Natural killer cell (primary cell): Measurements from ENCODE around the gene RAB11FIP3. TPM values are rescaled to one million over a fixed set of nuclear protein-coding genes. Genes with fewer than 3 reads are reported as not detected.

Source experiments
- ATAC-seq, 3 donors: fragments of 150-1000 bp in 2 of 3; fragments of 200-7000 bp in 1 of 3; cut with Tn5 transposase; 1 replicate in 1 of 3; 2 replicates in 2 of 3; pipeline ENCODE4 v1.10.0; 2021; ENCODE audit warnings: mild to moderate bottlenecking in 2 of 3, moderate library complexity in 2 of 3
- DNase-seq, 2 donors: peaks; one replicate each; pipeline versions ENCODE4 v3.0.0 to v3.0.0-alpha.2; 2013 to 2021; ENCODE audit warnings: mixed read lengths in 1 of 2
- H3K27ac ChIP-seq: one replicate; pipeline ENCODE4 v1.5.1; 2013; ENCODE audit warnings: mild to moderate bottlenecking, low read length
- H3K27me3 ChIP-seq: one replicate; pipeline ENCODE4 v1.6.1; 2013; ENCODE audit warnings: low read length; ENCODE audit not compliant: control insufficient read depth, insufficient read depth
- H3K36me3 ChIP-seq: one replicate; pipeline ENCODE4 v1.6.1; 2013; ENCODE audit warnings: low read length; ENCODE audit not compliant: control insufficient read depth, insufficient read depth
- H3K4me1 ChIP-seq: one replicate; pipeline ENCODE4 v1.6.1; 2013; ENCODE audit warnings: low read length; ENCODE audit not compliant: control insufficient read depth, insufficient read depth
- H3K4me3 ChIP-seq: one replicate; pipeline ENCODE4 v1.5.1; 2013; ENCODE audit warnings: low read length
- H3K9me3 ChIP-seq: one replicate; pipeline ENCODE4 v1.6.1; 2013; ENCODE audit warnings: low read length; ENCODE audit not compliant: control insufficient read depth, insufficient read depth
- H3K27ac Mint-ChIP-seq, 2 donors: one replicate each; pipeline ENCODE4 v1.8.0; 2022; ENCODE audit warnings: mild to moderate bottlenecking in 2 of 2, mixed read lengths in 2 of 2, moderate library complexity in 1 of 2
- H3K27me3 Mint-ChIP-seq, 2 donors: one replicate each; pipeline ENCODE4 v1.8.0; 2022; ENCODE audit warnings: low read depth in 2 of 2, mixed read lengths in 2 of 2
- H3K36me3 Mint-ChIP-seq: one replicate; pipeline ENCODE4 v1.8.0; 2022; ENCODE audit warnings: mixed read lengths
- H3K4me1 Mint-ChIP-seq, 2 donors: one replicate each; pipeline ENCODE4 v1.8.0; 2022; ENCODE audit warnings: mixed read lengths in 2 of 2
- H3K4me3 Mint-ChIP-seq: one replicate; pipeline ENCODE4 v1.8.0; 2022; ENCODE audit warnings: mild to moderate bottlenecking, moderate library complexity, mixed read lengths
- H3K9me3 Mint-ChIP-seq, 2 donors: one replicate each; pipeline ENCODE4 v1.8.0; 2022; ENCODE audit warnings: mixed read lengths in 2 of 2
- CTCF ChIP-seq: fragments of 200-600 bp; IDR thresholded peaks from one replicate; pipeline ENCODE4 v1.8.0; 2022; ENCODE audit warnings: antibody characterized with exemption
- WGBS: methylation state at CpG from one replicate; pipeline ENCODE4 v1.1.7; 2013; ENCODE audit warnings: missing lambda C conversion rate; ENCODE audit not compliant: insufficient coverage; 5-methylcytosine and 5-hydroxymethylcytosine counted together
- intact Hi-C: fragments of 100-400 bp; cut with micrococcal nuclease; formaldehyde crosslinking; loops from one replicate; pipeline ENCODE4 v1.14.2; 2022
- total RNA-seq, 4 donors: library from RNA; stranded (reverse); fragments of 120-200 nt in 1 of 4; gene quantifications; one replicate each; pipeline versions ENCODE4 v1.2.3 to v1.2.4, GENCODE V29; 2013 to 2022

The RAB11FIP3 gene
- total RNA-seq, 3 donors from 2014 or later (not counting 1 experiment from before 2014, with no cell fraction given) = 51.0 to 61.2 (median 55.3) TPM

- Mint-ChIP-seq H3K4me1 (peaks cover 28 to 35% of the 10 kb centered on the region in 2 donors), H3K27ac (peak overlapping the region; percentile 89 to 91), H3K36me3 (no peaks in the 10 kb centered on the region), H3K27me3 (peaks cover 0 to 3% of the 10 kb centered on the region in 2 donors), H3K9me3 (no peaks in the 10 kb centered on the region), H3K4me3 (peak overlapping the region; percentile 92)
- Histone ChIP-seq H3K4me3 (no peak overlapping the region), H3K36me3 (no peaks in the 10 kb centered on the region), H3K9me3 (no peaks in the 10 kb centered on the region), H3K4me1 (peaks cover 24% of the 10 kb centered on the region), H3K27ac (no peak overlapping the region), H3K27me3 (no peaks in the 10 kb centered on the region)
- intact Hi-C loops = loop anchor here (2.0 kb wide), 1 partner anchor 31 kb away; no protein-coding TSS in a partner anchor
- TF ChIP-seq CTCF = no peak
- WGBS = 89% methylated on average over 20 of the region's 20 CpGs
- no peak for ATAC-seq
- no peak for DNase-seq
These were observed 1.3 kb upstream of the RAB11FIP3 start for GRCh38 chr16:424033-424622.

GRCh38 chr16:424623-425081, 797 bp upstream of the RAB11FIP3 start:
- no peak for DNase-seq
- Histone ChIP-seq H3K27ac (peak overlapping the region; percentile 97), H3K4me1 (peaks cover 24% of the 10 kb centered on the region), H3K4me3 (peak overlapping the region; percentile 84), H3K9me3 (no peaks in the 10 kb centered on the region), H3K36me3 (no peaks in the 10 kb centered on the region), H3K27me3 (no peaks in the 10 kb centered on the region)
- Mint-ChIP-seq H3K27ac (peak overlapping the region; percentile 89 to 91), H3K27me3 (peaks cover 0 to 3% of the 10 kb centered on the region in 2 donors), H3K4me1 (peaks cover 28 to 35% of the 10 kb centered on the region in 2 donors), H3K36me3 (no peaks in the 10 kb centered on the region), H3K9me3 (no peaks in the 10 kb centered on the region), H3K4me3 (peak overlapping the region; percentile 92)
- TF ChIP-seq CTCF = no peak
- WGBS = 17% methylated on average over 31 of the region's 31 CpGs
- intact Hi-C loops = loop anchor here (1.0 to 2.0 kb wide), 2 partner anchors 32 to 165 kb away; no protein-coding TSS in a partner anchor
- no peak for ATAC-seq

GRCh38 chr16:425740-426114, 278 bp downstream of the RAB11FIP3 start:
- Mint-ChIP-seq H3K36me3 (no peaks in the 10 kb centered on the region), H3K27me3 (peaks cover 0 to 3% of the 10 kb centered on the region in 2 donors), H3K4me1 (peaks cover 28 to 36% of the 10 kb centered on the region in 2 donors), H3K27ac (peak overlapping the region; percentile 89 to 91), H3K4me3 (peak overlapping the region; percentile 92), H3K9me3 (no peaks in the 10 kb centered on the region)
- Histone ChIP-seq H3K9me3 (no peaks in the 10 kb centered on the region), H3K4me1 (peaks cover 24% of the 10 kb centered on the region), H3K4me3 (no peak overlapping the region), H3K36me3 (peaks cover 1% of the 10 kb centered on the region), H3K27ac (peak overlapping the region; percentile 97), H3K27me3 (no peaks in the 10 kb centered on the region)
- under 1% methylated on average over 63 of the region's 63 CpGs for WGBS
- intact Hi-C loops = loop anchor here (1.0 to 2.0 kb wide), 2 partner anchors 33 to 164 kb away; no protein-coding TSS in a partner anchor
- peak in 1 of 2 donors; percentile 74 for DNase-seq
- ATAC-seq = peak; percentile 58 to 77 (median 70)
- TF ChIP-seq CTCF = no peak
